Vagina (tissue), 2 donors: ENCODE data around the gene HDAC8. TPM values are rescaled to one million over a fixed set of nuclear protein-coding genes. Genes with fewer than 3 reads are reported as not detected.

Source experiments
- DNase-seq, 2 donors: peaks; one replicate each; pipeline ENCODE4 v3.0.0-alpha.2; 2017; ENCODE audit errors: extremely low spot score in 2 of 2
- H3K27ac ChIP-seq: fragments of 200-600 bp; sonication (generic); one replicate; pipeline ENCODE4 v1.5.1; 2019
- H3K27me3 ChIP-seq: fragments of 200-600 bp; sonication (generic); one replicate; pipeline ENCODE4 v1.5.1; 2019
- H3K36me3 ChIP-seq, 2 donors: fragments of 200-600 bp; sonication (generic); one replicate each; pipeline ENCODE4 v1.5.1; 2017 to 2019
- H3K4me1 ChIP-seq: fragments of 200-600 bp; sonication (generic); one replicate; pipeline ENCODE4 v1.5.1; 2019
- H3K4me3 ChIP-seq, 2 donors: fragments of 200-600 bp; sonication (generic); 1 replicate in 1 of 2; 2 replicates in 1 of 2; pipeline ENCODE4 v1.5.1; 2016 to 2019
- H3K9me3 ChIP-seq: fragments of 200-600 bp; sonication (generic); one replicate; pipeline ENCODE4 v1.5.1; 2019
- CTCF ChIP-seq, 3 experiments: fragments of 450-650 bp in 2 of 3; fragments of 200-600 bp in 1 of 3; sonication (generic) in 1 of 3; IDR thresholded peaks; one replicate each; pipeline ENCODE4 v1.5.1; 2017 to 2019; ENCODE audit warnings: antibody characterized with exemption in 3 of 3, mild to moderate bottlenecking in 2 of 3, moderate library complexity in 2 of 3
- POLR2A ChIP-seq, 2 donors: fragments of 450-650 bp; IDR thresholded peaks; one replicate each; pipeline ENCODE4 v1.6.1; 2017; ENCODE audit warnings: antibody characterized with exemption in 2 of 2, mild to moderate bottlenecking in 2 of 2, moderate library complexity in 2 of 2
- POLR2AphosphoS5 ChIP-seq, 2 donors: sonication (generic); formaldehyde crosslinking; IDR thresholded peaks; one replicate each; pipeline ENCODE4 v1.9.0; 2017; ENCODE audit warnings: antibody characterized with exemption in 2 of 2, mild to moderate bottlenecking in 2 of 2, low read depth in 1 of 2; ENCODE audit not compliant: insufficient read depth in 1 of 2
- intact Hi-C: fragments of 100-400 bp; cut with DNase I; formaldehyde crosslinking; loops from one replicate; pipeline ENCODE4 v1.15.1; 2023
- total RNA-seq: library from RNA; depleted of rRNA; stranded (reverse); fragments of >200 nt; gene quantifications from one replicate; pipeline ENCODE4 v1.2.3, GENCODE V29; 2016

HDAC8 gene
- total RNA-seq, 1 donor from 2014 or later: 33.4 TPM

GRCh38 chrX:72470532-72471223, 102.0 kb downstream of the HDAC8 start:
- intact Hi-C loops: no loop called here
- no peaks in the 10 kb centered on the region for H3K4me1 ChIP-seq
- TF ChIP-seq CTCF (IDR thresholded peaks at IDR 0.05): no peak
- TF ChIP-seq POLR2AphosphoS5 (IDR thresholded peaks at IDR 0.05; ENCODE audit: insufficient read depth in 1 of 2, low read depth in 1 of 2): no peak
- no peak for TF ChIP-seq POLR2A (IDR thresholded peaks at IDR 0.05)
- H3K27me3 ChIP-seq: no peaks in the 10 kb centered on the region
- no peak overlapping the region for H3K4me3 ChIP-seq
- no peak overlapping the region for H3K27ac ChIP-seq
- no peak for DNase-seq
- H3K36me3 ChIP-seq: no peaks in the 10 kb centered on the region
- no peaks in the 10 kb centered on the region for H3K9me3 ChIP-seq

GRCh38 chrX:72470117-72470516, 102.5 kb downstream of the HDAC8 start:
- Histone ChIP-seq H3K4me1 (no peaks in the 10 kb centered on the region), H3K4me3 (no peak overlapping the region), H3K27me3 (no peaks in the 10 kb centered on the region), H3K27ac (no peak overlapping the region), H3K36me3 (no peaks in the 10 kb centered on the region), H3K9me3 (no peaks in the 10 kb centered on the region)
- DNase-seq: no peak
- TF ChIP-seq CTCF (IDR thresholded peaks at IDR 0.05) (no peak), POLR2A (IDR thresholded peaks at IDR 0.05) (no peak), POLR2AphosphoS5 (IDR thresholded peaks at IDR 0.05; ENCODE audit: insufficient read depth in 1 of 2, low read depth in 1 of 2) (no peak)
- intact Hi-C loops: no loop called here

GRCh38 chrX:72468607-72469006, 104.0 kb downstream of the HDAC8 start:
- Histone ChIP-seq H3K4me1 (no peaks in the 10 kb centered on the region), H3K27ac (no peak overlapping the region), H3K4me3 (no peak overlapping the region), H3K27me3 (no peaks in the 10 kb centered on the region), H3K9me3 (no peaks in the 10 kb centered on the region), H3K36me3 (no peaks in the 10 kb centered on the region)
- TF ChIP-seq POLR2A (IDR thresholded peaks at IDR 0.05): no peak
- no peak for TF ChIP-seq CTCF (IDR thresholded peaks at IDR 0.05)
- TF ChIP-seq POLR2AphosphoS5 (IDR thresholded peaks at IDR 0.05; ENCODE audit: insufficient read depth in 1 of 2, low read depth in 1 of 2): no peak
- intact Hi-C loops: no loop called here
- no peak for DNase-seq

GRCh38 chrX:72467135-72467534, 105.5 kb downstream of the HDAC8 start:
- no peaks in the 10 kb centered on the region for H3K9me3 ChIP-seq
- H3K4me3 ChIP-seq: no peak overlapping the region
- H3K4me1 ChIP-seq: no peaks in the 10 kb centered on the region
- intact Hi-C loops: no loop called here
- no peaks in the 10 kb centered on the region for H3K36me3 ChIP-seq
- no peak for DNase-seq
- no peak overlapping the region for H3K27ac ChIP-seq
- no peaks in the 10 kb centered on the region for H3K27me3 ChIP-seq
- TF ChIP-seq CTCF (IDR thresholded peaks at IDR 0.05): no peak
- TF ChIP-seq POLR2AphosphoS5 (IDR thresholded peaks at IDR 0.05; ENCODE audit: insufficient read depth in 1 of 2, low read depth in 1 of 2): no peak
- no peak for TF ChIP-seq POLR2A (IDR thresholded peaks at IDR 0.05)

GRCh38 chrX:72466493-72466892, 106.2 kb downstream of the HDAC8 start:
- no peaks in the 10 kb centered on the region for H3K9me3 ChIP-seq
- H3K27me3 ChIP-seq: no peaks in the 10 kb centered on the region
- no peak for TF ChIP-seq POLR2A (IDR thresholded peaks at IDR 0.05)
- no peak for TF ChIP-seq CTCF (IDR thresholded peaks at IDR 0.05)
- no peak for TF ChIP-seq POLR2AphosphoS5 (IDR thresholded peaks at IDR 0.05; ENCODE audit: insufficient read depth in 1 of 2, low read depth in 1 of 2)
- no peak overlapping the region for H3K4me3 ChIP-seq
- intact Hi-C loops: no loop called here
- H3K36me3 ChIP-seq: no peaks in the 10 kb centered on the region
- H3K27ac ChIP-seq: no peak overlapping the region
- DNase-seq: no peak
- no peaks in the 10 kb centered on the region for H3K4me1 ChIP-seq
